Osteoblast (primary cell): ENCODE data around the gene FEM1B. TPM values are rescaled to one million over a fixed set of nuclear protein-coding genes. Genes with fewer than 3 reads are reported as not detected.

ENCODE experiments used
- DNase-seq: peaks from one replicate; pipeline ENCODE4 v3.0.0; 2011; ENCODE audit warnings: low spot score, mixed read lengths; ENCODE audit not compliant: insufficient read length; ENCODE audit errors: missing footprints
- H2AFZ ChIP-seq: 2 replicates; pipeline ENCODE4 v1.6.0; 2011; ENCODE audit warnings: mild to moderate bottlenecking, low read length
- H3K27ac ChIP-seq: 2 replicates; pipeline ENCODE4 v1.5.1; 2011; ENCODE audit warnings: mild to moderate bottlenecking, low read depth, low read length, moderate library complexity
- H3K27me3 ChIP-seq: 2 replicates; pipeline ENCODE4 v1.6.0; 2012; ENCODE audit warnings: mild to moderate bottlenecking, control low read depth, inconsistent platforms, low read length, moderate library complexity; ENCODE audit not compliant: insufficient read depth
- H3K36me3 ChIP-seq: 2 replicates; pipeline ENCODE4 v1.5.1; 2011; ENCODE audit warnings: mild to moderate bottlenecking, low read length, control low read depth, moderate library complexity; ENCODE audit not compliant: insufficient read depth
- H3K4me1 ChIP-seq: 2 replicates; pipeline ENCODE4 v1.5.1; 2011; ENCODE audit warnings: mild to moderate bottlenecking, low read length, control low read depth, moderate library complexity; ENCODE audit not compliant: insufficient read depth
- H3K4me2 ChIP-seq: 2 replicates; pipeline ENCODE4 v1.6.0; 2011; ENCODE audit warnings: mild to moderate bottlenecking, low read length; ENCODE audit not compliant: insufficient read depth
- H3K4me3 ChIP-seq: fragments of 200-600 bp; sonication (generic); 3 replicates; pipeline ENCODE4 v1.5.1; 2012; ENCODE audit warnings: mild to moderate bottlenecking, low read length, inconsistent platforms; ENCODE audit not compliant: insufficient read depth
- H3K79me2 ChIP-seq: 2 replicates; pipeline ENCODE4 v1.6.0; 2012; ENCODE audit warnings: mild to moderate bottlenecking, low read length, control low read depth, inconsistent platforms; ENCODE audit not compliant: insufficient read depth
- H3K9me3 ChIP-seq: 2 replicates; pipeline ENCODE4 v1.5.1; 2011; ENCODE audit warnings: low read depth, low read length, control low read depth
- H4K20me1 ChIP-seq: 2 replicates; pipeline ENCODE4 v1.6.0; 2012; ENCODE audit warnings: mild to moderate bottlenecking, low read length, control low read depth; ENCODE audit not compliant: insufficient read depth
- CTCF ChIP-seq: IDR thresholded peaks from 2 replicates; pipeline ENCODE4 v1.5.1; 2011; ENCODE audit warnings: mild to moderate bottlenecking, low read depth, low read length, moderate library complexity; ENCODE audit errors: extremely low read depth
- total RNA-seq: library from RNA; depleted of rRNA; stranded (reverse); fragments of >200 nt; gene quantifications from 2 replicates; pipeline ENCODE4 v1.2.3, GENCODE V29; 2012

FEM1B gene
- total RNA-seq, 1 donor: 35.5 TPM

- H4K20me1 ChIP-seq: no peaks in the 10 kb centered on the region
These were observed 38.5 kb upstream of the FEM1B start for GRCh38 chr15:68239025-68239424.

GRCh38 chr15:68241088-68241935 lies 36.2 kb upstream of the FEM1B start:
- H3K4me1 ChIP-seq: peaks cover 5% of the 10 kb centered on the region
- H3K9me3 ChIP-seq: no peaks in the 10 kb centered on the region
- H3K4me3 ChIP-seq: no peak overlapping the region
- H3K4me2 ChIP-seq: peak overlapping the region; percentile 47
- no peak for TF ChIP-seq CTCF
- H4K20me1 ChIP-seq: no peaks in the 10 kb centered on the region
- H3K79me2 ChIP-seq: no peaks in the 10 kb centered on the region
- no peak overlapping the region for H3K27ac ChIP-seq
- H3K36me3 ChIP-seq: no peaks in the 10 kb centered on the region
- H3K27me3 ChIP-seq: no peaks in the 10 kb centered on the region
- peak overlapping the region; percentile 45 for H2AFZ ChIP-seq
- no peak for DNase-seq

More at GRCh38 chr15:68239025-68239424, 38.5 kb upstream of the FEM1B start:
- Histone ChIP-seq H3K36me3 (no peaks in the 10 kb centered on the region), H3K9me3 (no peaks in the 10 kb centered on the region), H2AFZ (no peak overlapping the region), H3K4me1 (peaks cover 5% of the 10 kb centered on the region), H3K4me3 (no peak overlapping the region), H3K27ac (no peak overlapping the region), H3K27me3 (no peaks in the 10 kb centered on the region), H3K79me2 (no peaks in the 10 kb centered on the region), H3K4me2 (no peak overlapping the region)
- TF ChIP-seq CTCF: no peak
- DNase-seq: no peak

- no peaks in the 10 kb centered on the region for H4K20me1 ChIP-seq
- H3K4me3 ChIP-seq: no peak overlapping the region
- H3K27me3 ChIP-seq: no peaks in the 10 kb centered on the region
- no peak overlapping the region for H2AFZ ChIP-seq
- H3K4me1 ChIP-seq: peaks cover 5% of the 10 kb centered on the region
- H3K36me3 ChIP-seq: no peaks in the 10 kb centered on the region
- DNase-seq: no peak
- no peak overlapping the region for H3K4me2 ChIP-seq
- no peaks in the 10 kb centered on the region for H3K79me2 ChIP-seq
- no peak for TF ChIP-seq CTCF
- no peaks in the 10 kb centered on the region for H3K9me3 ChIP-seq
- no peak overlapping the region for H3K27ac ChIP-seq
These were observed 33.3 kb upstream of the FEM1B start for GRCh38 chr15:68244235-68244634.

GRCh38 chr15:68249058-68249713 lies 28.4 kb upstream of the FEM1B start:
- H3K4me3 ChIP-seq: no peak overlapping the region
- H3K27ac ChIP-seq: no peak overlapping the region
- H3K9me3 ChIP-seq: no peaks in the 10 kb centered on the region
- H2AFZ ChIP-seq: no peak overlapping the region
- no peaks in the 10 kb centered on the region for H3K79me2 ChIP-seq
- peaks cover 2% of the 10 kb centered on the region for H3K4me1 ChIP-seq
- TF ChIP-seq CTCF: no peak
- H3K4me2 ChIP-seq: no peak overlapping the region
- H4K20me1 ChIP-seq: no peaks in the 10 kb centered on the region
- peaks cover 2% of the 10 kb centered on the region for H3K27me3 ChIP-seq
- no peaks in the 10 kb centered on the region for H3K36me3 ChIP-seq
- no peak for DNase-seq
